Left kidney (tissue), 2 donors: ENCODE results near the gene NPY4R. TPM values are rescaled to one million over a fixed set of nuclear protein-coding genes. Genes with fewer than 3 reads are reported as not detected.
"Not testable (repeated sequence)": the region's sequence is repeated elsewhere in the genome, so short reads cannot be mapped to it uniquely, and the experiment has no call there.

Source experiments
- DNase-seq: peaks from one replicate; pipeline ENCODE4 v3.0.0-alpha.2; 2013
- polyA plus RNA-seq: library from polyadenylated mRNA; unstranded; fragments of 120-200 nt; gene quantifications from one replicate; pipeline ENCODE4 v1.2.1, GENCODE V29; 2013; ENCODE audit not compliant: insufficient read length

NPY4R gene
- polyA plus RNA-seq, 1 donor: not detected

- not testable (repeated sequence) for DNase-seq
These were observed 9.8 kb downstream of the NPY4R start for GRCh38 chr10:46455992-46456391.

DNA sequence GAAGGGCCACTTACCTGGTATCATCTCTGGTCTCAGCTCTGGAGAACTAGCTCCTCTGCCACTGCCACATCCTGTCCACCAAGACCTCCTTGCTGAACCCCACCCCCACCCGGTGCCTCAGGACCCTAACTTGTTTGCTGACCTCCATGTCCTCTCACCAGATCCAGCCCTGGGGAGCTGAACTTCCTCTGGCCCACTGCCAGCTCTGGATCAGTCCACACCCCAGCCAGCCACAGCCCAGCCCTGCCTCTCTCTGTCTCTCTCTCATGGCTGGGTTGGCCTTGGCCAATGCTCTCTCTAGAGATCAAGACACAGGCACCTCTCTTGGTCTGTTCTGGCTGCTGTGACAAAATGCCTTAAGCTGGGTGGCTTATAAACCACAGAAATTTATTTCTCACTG is 14.4 kb downstream of the NPY4R start:
- not testable (repeated sequence) for DNase-seq

DNA sequence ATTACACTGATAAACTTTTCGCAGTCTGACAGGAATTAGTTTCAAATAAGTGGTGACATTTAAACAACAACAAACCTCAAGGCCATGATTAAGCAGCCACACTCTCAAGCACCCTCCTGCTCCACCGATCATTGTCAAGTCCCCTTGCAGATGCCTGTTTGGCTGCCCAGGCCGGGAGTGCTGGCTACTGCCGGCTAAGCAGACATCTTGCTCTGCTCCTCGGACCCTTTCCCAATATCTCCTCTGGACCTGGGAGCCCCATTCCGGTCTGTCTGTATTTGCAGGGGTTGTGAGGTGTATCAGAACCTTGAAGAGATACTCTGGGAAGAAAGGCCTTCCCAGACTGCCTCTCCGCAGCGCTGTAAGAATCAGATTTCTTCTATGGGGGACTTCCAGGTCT is 14.9 kb downstream of the NPY4R start:
- DNase-seq: not testable (repeated sequence)

DNA sequence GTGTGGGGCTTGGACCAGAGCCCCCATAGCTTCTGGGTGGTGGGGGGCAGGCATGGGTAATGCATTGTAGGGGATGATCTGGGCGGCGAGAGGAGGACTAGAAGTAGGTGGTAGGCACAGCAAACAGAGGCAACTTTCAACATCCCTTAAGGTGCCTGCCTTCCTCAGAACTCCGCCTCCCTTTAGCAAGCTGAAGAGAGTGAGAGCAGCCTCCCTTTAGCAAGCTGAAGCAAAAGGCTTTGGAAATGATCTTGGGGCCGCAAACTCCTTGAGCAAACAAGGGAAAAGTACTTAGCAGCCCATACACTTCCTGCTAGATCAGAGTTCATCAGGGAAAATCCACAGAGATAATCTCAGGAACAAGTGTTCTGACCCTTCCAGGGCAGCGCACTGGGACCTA is 18.3 kb downstream of the NPY4R start:
- not testable (repeated sequence) for DNase-seq

DNA sequence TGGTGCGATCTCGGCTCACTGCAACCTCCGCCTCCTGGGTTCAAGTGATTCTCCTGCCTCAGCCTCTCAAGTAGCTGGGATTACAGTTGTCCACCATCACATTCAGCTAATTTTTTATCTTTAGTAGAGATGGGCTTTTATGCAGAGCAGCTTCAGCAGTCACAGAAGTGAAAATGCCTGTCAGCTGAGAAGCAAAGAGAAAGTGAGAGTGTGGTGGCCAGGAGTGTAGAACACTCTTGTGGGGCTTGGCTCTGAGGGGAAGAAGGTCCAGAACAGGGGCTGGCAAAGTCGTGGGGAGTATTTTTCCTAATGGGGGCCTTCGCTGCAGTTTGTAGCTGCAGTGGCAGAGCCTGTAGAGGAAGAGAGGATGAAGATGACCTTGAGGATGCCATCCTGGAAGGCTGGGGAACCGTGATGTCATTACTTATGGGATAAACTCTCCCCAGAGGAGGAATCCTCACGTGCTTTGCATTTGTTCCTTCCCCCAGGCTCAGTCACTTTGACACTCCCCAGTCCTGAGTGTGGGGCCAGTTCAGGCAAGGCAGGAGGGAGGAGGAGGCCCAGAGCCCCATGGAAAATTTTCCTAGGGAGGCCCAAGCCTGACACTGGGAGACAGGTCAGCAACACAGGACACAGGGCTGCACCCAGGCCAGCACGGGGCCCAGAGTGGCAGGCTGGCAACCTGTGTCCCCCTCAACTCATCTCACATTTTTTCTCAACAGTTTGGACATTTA is 20.2 kb downstream of the NPY4R start:
- not testable (repeated sequence) for DNase-seq

DNA sequence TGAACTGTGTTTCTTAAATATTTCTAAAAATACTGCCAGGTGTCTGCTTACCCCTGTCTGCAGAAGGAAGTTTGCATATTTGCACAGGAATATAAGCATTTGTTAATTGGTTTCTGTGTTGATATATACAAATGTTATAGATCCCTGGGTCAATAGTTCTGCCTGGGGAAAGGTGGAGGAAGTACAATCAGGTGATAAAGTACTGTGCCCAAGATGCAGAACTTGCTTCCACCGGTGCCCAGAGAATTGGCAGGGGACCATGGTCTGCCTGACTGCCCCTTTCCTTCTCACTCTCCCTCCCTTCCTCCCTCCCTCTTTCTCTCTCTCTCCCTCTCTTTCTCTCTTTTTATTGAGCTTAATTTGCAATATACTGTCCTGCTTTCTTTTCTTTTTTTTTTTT is 22.3 kb downstream of the NPY4R start:
- not testable (repeated sequence) for DNase-seq

- not testable (repeated sequence) for DNase-seq
These were observed 23.0 kb downstream of the NPY4R start for GRCh38 chr10:46442706-46443275.

- DNase-seq: not testable (repeated sequence)
These were observed 23.9 kb downstream of the NPY4R start for GRCh38 chr10:46441837-46442278.

- not testable (repeated sequence) for DNase-seq
These were observed 24.8 kb downstream of the NPY4R start for GRCh38 chr10:46440942-46441341.

DNA sequence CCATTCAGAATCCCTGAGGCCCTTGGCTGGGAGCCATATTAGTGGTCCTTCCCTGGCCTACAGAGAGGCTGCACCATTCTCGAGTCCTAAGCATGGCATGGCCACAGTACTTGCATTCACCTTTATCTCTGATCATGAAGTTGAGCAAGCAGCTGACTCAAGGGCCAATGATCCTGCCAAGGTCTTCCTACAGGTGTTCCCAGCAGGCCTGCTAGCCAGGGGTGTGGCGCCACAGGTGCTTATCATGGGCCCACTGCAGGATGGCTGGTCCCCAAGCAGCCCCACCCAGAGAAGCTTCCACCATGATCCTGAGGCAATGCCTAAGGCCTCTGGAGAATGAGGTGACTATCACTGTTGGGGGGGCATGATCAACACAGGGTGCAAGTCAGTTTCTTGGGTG is 42.2 kb downstream of the NPY4R start:
- DNase-seq: not testable (repeated sequence)

- DNase-seq: not testable (repeated sequence)
These were observed 46.0 kb downstream of the NPY4R start for GRCh38 chr10:46419570-46420379.

- not testable (repeated sequence) for DNase-seq
These were observed 47.5 kb downstream of the NPY4R start for GRCh38 chr10:46418283-46418682.

DNA sequence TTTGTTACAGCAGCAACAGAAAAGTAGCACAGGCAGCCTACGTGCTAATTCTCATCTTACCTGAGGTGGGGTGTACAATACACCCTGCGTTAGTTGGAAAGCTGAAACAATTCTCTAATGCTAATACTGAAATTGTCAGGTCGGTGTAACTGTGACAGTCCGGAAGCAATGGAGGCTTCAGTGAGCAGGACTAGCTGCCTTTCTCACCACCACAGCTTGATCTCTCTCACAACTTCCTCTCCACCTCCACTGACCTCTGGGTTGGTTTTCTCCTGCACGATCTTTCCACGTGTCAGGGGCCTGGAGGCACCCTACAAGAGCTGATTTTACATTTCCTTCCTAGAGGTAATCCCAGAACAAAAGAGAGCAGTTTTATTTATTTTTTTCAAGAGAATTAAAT is 50.5 kb downstream of the NPY4R start:
- not testable (repeated sequence) for DNase-seq

- DNase-seq: not testable (repeated sequence)
These were observed 53.1 kb downstream of the NPY4R start for GRCh38 chr10:46412665-46413064.

DNA sequence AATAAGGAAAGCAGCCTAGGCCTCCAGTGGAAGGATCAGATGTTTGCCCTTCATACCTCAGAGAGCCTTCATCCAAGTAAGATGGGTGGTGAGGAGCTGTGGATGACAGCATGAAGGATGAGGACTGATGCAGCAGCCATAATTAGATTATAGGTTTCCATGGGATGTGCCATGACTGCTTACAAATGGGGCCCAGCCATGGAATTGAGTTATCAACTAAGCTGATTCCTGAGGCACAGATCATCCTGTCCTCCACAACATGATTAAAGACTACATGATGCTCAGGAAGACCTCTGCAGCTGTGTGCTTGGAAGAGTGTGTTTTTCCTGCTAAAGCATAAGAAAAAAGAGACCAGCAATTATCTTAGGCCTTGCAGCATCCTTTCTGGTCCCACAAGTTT is 54.6 kb downstream of the NPY4R start:
- not testable (repeated sequence) for DNase-seq

Other genes with a start within 250 kb of the NPY4R start
- not detected for gene ANTXRL, start 179.0 kb downstream of the NPY4R start, polyA plus RNA-seq
- not detected for gene ANXA8L1, start 90.2 kb downstream of the NPY4R start, polyA plus RNA-seq
- gene GPRIN2, start 90.7 kb upstream of the NPY4R start, polyA plus RNA-seq: 4.0 TPM
- gene SYT15, start 113.2 kb upstream of the NPY4R start, polyA plus RNA-seq: 15.0 TPM